Thyroid gland (tissue), 4 donors: ENCODE measurements around the gene SPINDOC. TPM values are rescaled to one million over a fixed set of nuclear protein-coding genes. Genes with fewer than 3 reads are reported as not detected.

Source experiments
- DNase-seq, 2 donors: peaks; one replicate each; pipeline ENCODE4 v3.0.0-alpha.2; 2019
- H3K27ac ChIP-seq, 3 donors: fragments of 200-600 bp; sonication (generic); 1 replicate in 2 of 3; 2 replicates in 1 of 3; pipeline ENCODE4 v1.5.1; 2016 to 2019; ENCODE audit warnings: mild to moderate bottlenecking in 1 of 3, moderate library complexity in 1 of 3
- H3K27me3 ChIP-seq: fragments of 200-600 bp; sonication (generic); one replicate; pipeline ENCODE4 v1.5.1; 2019
- H3K36me3 ChIP-seq, 2 donors: fragments of 200-600 bp; sonication (generic); one replicate each; pipeline ENCODE4 v1.5.1; 2016 to 2019
- H3K4me1 ChIP-seq, 2 donors: fragments of 200-600 bp; sonication (generic); one replicate each; pipeline ENCODE4 v1.5.1; 2017 to 2019
- H3K4me3 ChIP-seq, 3 donors: fragments of 200-600 bp; sonication (generic); replicated peaks in 1 of 3; 1 replicate in 2 of 3; 2 replicates in 1 of 3; pipeline ENCODE4 v1.5.1; 2016; ENCODE audit warnings: mild to moderate bottlenecking in 1 of 3
- H3K9me3 ChIP-seq: fragments of 200-600 bp; sonication (generic); one replicate; pipeline ENCODE4 v1.5.1; 2017
- POLR2A ChIP-seq, 2 donors: fragments of 450-650 bp; IDR thresholded peaks; one replicate each; pipeline ENCODE4 v1.6.1; 2017; ENCODE audit warnings: antibody characterized with exemption in 2 of 2, mild to moderate bottlenecking in 2 of 2, moderate library complexity in 1 of 2
- WGBS, 2 donors: methylation state at CpG; one replicate each; pipeline ENCODE4 v1.1.5; 2017; 5-methylcytosine and 5-hydroxymethylcytosine counted together
- intact Hi-C: fragments of 100-400 bp; cut with DNase I; formaldehyde crosslinking; loops from one replicate; pipeline ENCODE4 v1.15.1; 2023
- total RNA-seq, 4 donors: library from RNA; depleted of rRNA; stranded (reverse); fragments of >200 nt; gene quantifications; one replicate each; pipeline ENCODE4 v1.2.3, GENCODE V29; 2016
- TF ChIP-seq, protein P1 (sequence below), 6 experiments: fragments of 200-600 bp in 3 of 6; fragments of 450-650 bp in 3 of 6; sonication (generic) in 3 of 6; IDR thresholded peaks; one replicate each; pipeline ENCODE4 v1.5.1; 2016 to 2019; ENCODE audit warnings: antibody characterized with exemption in 6 of 6, mild to moderate bottlenecking in 2 of 6, inconsistent platforms in 1 of 6, moderate library complexity in 1 of 6

Gene SPINDOC
- total RNA-seq, 4 donors from 2014 or later = 7.4 to 12.6 (median 10.3) TPM

DNA sequence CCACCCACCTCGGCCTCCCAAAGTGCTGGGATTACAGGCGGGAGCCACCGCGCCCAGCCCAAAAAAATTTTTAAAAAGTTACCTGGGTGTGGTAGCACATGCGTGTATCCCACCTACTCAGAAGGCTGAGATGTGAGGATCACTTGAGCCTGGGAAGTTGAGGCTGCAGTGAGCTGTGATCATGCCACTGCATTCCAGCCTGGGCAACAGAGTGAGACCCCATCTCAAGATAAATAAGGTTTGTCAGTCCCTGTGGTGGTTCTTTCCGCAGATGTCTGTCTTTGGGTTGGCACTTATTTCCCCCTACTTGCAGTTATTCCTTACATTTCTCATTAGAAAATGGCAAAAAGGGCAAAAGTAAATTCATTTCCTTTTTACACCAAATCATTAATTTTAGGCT lies 33.6 kb downstream of the SPINDOC start:
- intact Hi-C loops = no loop called here

DNA sequence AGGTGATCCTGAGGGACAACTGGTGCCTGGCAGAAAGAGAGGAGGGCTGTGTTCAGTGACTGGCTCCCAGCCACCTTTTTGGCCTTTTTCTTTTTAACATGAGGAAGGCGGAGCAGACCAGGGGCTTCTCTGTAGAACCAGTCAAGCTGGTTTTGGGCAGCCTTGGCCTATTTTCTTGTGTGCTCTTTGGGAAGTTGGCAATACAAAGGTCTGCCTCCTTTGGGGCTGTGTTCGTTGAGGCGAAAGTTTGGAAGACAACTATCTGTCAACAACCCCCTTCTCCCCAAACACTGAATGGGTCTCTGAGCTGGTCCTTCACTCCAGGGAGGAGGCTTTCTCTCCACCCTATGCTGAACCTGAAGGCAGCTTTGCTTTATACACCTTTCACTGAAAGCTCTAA lies 34.1 kb downstream of the SPINDOC start:
- peaks cover 85 to 95% of the 10 kb centered on the region in 2 donors for H3K4me1 ChIP-seq
- no peaks in the 10 kb centered on the region for H3K9me3 ChIP-seq
- peak; percentile 93 for DNase-seq
- H3K27me3 ChIP-seq = no peaks in the 10 kb centered on the region
- no peak overlapping the region for H3K4me3 ChIP-seq
- peak overlapping the region; percentile 85 to 90 (median 89) for H3K27ac ChIP-seq
- peak in 1 of 2 donors; percentile 41 for TF ChIP-seq POLR2A (IDR thresholded peaks at IDR 0.05)
- TF ChIP-seq, protein P1, sequence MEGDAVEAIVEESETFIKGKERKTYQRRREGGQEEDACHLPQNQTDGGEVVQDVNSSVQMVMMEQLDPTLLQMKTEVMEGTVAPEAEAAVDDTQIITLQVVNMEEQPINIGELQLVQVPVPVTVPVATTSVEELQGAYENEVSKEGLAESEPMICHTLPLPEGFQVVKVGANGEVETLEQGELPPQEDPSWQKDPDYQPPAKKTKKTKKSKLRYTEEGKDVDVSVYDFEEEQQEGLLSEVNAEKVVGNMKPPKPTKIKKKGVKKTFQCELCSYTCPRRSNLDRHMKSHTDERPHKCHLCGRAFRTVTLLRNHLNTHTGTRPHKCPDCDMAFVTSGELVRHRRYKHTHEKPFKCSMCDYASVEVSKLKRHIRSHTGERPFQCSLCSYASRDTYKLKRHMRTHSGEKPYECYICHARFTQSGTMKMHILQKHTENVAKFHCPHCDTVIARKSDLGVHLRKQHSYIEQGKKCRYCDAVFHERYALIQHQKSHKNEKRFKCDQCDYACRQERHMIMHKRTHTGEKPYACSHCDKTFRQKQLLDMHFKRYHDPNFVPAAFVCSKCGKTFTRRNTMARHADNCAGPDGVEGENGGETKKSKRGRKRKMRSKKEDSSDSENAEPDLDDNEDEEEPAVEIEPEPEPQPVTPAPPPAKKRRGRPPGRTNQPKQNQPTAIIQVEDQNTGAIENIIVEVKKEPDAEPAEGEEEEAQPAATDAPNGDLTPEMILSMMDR (IDR thresholded peaks at IDR 0.05) = no peak
- intact Hi-C loops = no loop called here
- WGBS, 2 donors = 31 to 40% methylated on average over 3 of the region's 3 CpGs
- no peaks in the 10 kb centered on the region for H3K36me3 ChIP-seq

More for the DNA sequence above, 33.6 kb downstream of the SPINDOC start:
- H3K27ac ChIP-seq = peak overlapping the region; percentile 37 to 89 (median 85)
- H3K4me1 ChIP-seq = peaks cover 87 to 99% of the 10 kb centered on the region in 2 donors
- H3K4me3 ChIP-seq = no peak overlapping the region
- DNase-seq = no peak
- no peaks in the 10 kb centered on the region for H3K9me3 ChIP-seq
- WGBS, 2 donors = 85 to 87% methylated on average over 6 of the region's 6 CpGs
- H3K36me3 ChIP-seq = no peaks in the 10 kb centered on the region
- no peaks in the 10 kb centered on the region for H3K27me3 ChIP-seq
- no peak for TF ChIP-seq POLR2A (IDR thresholded peaks at IDR 0.05)
- TF ChIP-seq, protein P1 (IDR thresholded peaks at IDR 0.05) = no peak

DNA sequence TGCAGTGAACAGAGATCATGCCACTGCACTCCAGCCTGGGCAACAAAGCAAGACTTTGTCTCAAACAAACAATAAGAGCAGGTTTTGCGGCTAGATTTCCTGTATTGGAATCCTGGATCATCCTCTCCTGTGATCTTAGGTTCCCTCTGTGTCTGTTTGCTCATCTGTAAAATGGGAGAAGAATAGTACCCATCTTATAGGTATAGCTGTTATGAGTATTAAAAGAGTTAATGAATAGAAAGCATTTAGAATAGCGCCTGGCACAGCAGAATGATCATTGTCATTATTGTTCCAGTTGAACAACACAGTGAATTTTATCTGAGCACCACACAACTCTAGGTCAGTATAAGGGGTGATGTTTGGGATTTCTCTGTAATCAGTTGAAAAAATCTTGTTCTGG lies 36.4 kb downstream of the SPINDOC start:
- intact Hi-C loops = no loop called here
- Histone ChIP-seq H3K9me3 (no peaks in the 10 kb centered on the region), H3K27ac (peak overlapping the region; percentile 55 to 89 (median 85)), H3K36me3 (no peaks in the 10 kb centered on the region), H3K4me1 (peaks cover 71 to 72% of the 10 kb centered on the region in 2 donors), H3K27me3 (no peaks in the 10 kb centered on the region), H3K4me3 (no peak overlapping the region)
- whole genome bisulfite sequencing, 2 donors = 38 to 52% methylated on average over 2 of the region's 2 CpGs
- TF ChIP-seq, protein P1 (IDR thresholded peaks at IDR 0.05) = no peak
- TF ChIP-seq POLR2A (IDR thresholded peaks at IDR 0.05) = no peak
- no peak for DNase-seq

DNA sequence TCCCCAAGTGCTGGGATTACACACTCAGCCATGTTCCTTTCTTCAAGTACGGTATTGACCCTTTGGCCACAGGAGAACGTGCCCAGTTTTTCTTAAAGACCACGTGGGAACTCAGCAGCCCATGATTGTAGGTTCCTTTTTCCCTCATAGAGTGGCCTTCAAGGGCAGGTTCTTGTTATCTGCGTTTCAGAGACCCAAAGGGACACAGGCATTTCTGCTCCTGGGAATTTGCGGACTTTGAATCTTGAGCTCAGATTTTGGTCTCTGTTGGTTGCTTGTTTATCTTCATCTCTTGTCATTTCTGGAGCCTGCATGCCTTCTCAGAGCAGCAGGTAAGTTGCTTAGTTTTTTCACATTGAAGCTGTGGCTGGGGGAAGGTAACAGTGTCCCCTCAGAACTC lies 37.7 kb downstream of the SPINDOC start:
- Histone ChIP-seq H3K4me1 (peaks cover 61 to 65% of the 10 kb centered on the region in 2 donors), H3K27ac (peak overlapping the region in 2 of 3 donors; percentile 80 to 89), H3K9me3 (no peaks in the 10 kb centered on the region), H3K36me3 (no peaks in the 10 kb centered on the region), H3K27me3 (no peaks in the 10 kb centered on the region), H3K4me3 (no peak overlapping the region)
- no peak for TF ChIP-seq POLR2A (IDR thresholded peaks at IDR 0.05)
- TF ChIP-seq, protein P1 (IDR thresholded peaks at IDR 0.05) = no peak
- intact Hi-C loops = no loop called here
- DNase-seq = no peak
- 83 to 85% methylated on average over 5 of the region's 5 CpGs for WGBS, 2 donors

DNA sequence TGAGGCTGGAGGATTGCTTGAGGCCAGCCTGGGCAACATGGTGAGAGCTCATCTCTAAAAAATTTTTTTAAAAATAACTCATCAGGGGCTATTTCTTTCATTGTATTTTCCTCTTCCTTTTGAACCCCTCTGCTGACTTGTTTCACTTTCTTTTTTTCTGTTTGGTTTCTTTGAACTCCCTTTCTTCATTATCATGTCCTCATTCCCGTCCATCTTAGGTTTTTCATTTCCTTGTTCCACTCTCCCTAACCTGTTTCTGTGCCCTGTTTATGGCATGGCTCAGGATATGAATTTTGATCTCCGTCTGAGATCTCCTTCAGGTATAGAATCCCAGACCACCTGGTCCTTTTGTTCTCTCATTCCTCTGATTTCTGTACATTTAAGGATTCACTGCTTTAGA lies 38.1 kb downstream of the SPINDOC start:
- WGBS, 2 donors = 61 to 62% methylated on average over 2 of the region's 2 CpGs
- Histone ChIP-seq H3K36me3 (no peaks in the 10 kb centered on the region), H3K27me3 (no peaks in the 10 kb centered on the region), H3K4me3 (no peak overlapping the region), H3K27ac (peak overlapping the region; percentile 24 to 89 (median 80)), H3K4me1 (peaks cover 60 to 61% of the 10 kb centered on the region in 2 donors), H3K9me3 (no peaks in the 10 kb centered on the region)
- TF ChIP-seq POLR2A (IDR thresholded peaks at IDR 0.05) = no peak
- TF ChIP-seq, protein P1 (IDR thresholded peaks at IDR 0.05) = no peak
- intact Hi-C loops = no loop called here
- no peak for DNase-seq
